ENCODE data around the gene MYO1G. TPM values are rescaled to one million over a fixed set of nuclear protein-coding genes. Genes with fewer than 3 reads are reported as not detected.

The MYO1G gene
- total and polyA plus RNA-seq, 9 of the 15 experiments (the other 6 are each of a cell fraction or from before 2014, with no cell fraction given) = 0.03 to 0.62 (median 0.13) TPM; not detected in 1

DNA sequence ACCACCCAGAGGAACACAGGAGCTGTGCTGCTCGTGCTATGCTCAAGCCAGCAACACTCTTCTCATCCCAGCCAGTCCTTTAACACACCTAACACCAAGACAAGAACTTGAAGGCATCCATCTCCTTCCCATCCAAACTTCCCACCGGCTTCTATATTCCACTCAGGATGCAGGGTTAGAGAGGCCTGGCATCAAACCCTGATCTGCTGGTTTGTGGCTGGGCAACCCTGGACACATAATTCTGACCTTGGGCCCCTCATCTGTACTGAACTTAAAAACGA is 5.6 kb upstream of the MYO1G start:
- H3K9me1 ChIP-seq (ENCODE audit: control insufficient read depth, insufficient read depth, low read length) = no peaks in the 10 kb centered on the region
- peaks cover 24% of the 10 kb centered on the region for H4K20me1 ChIP-seq (replicated peaks; ENCODE audit: control insufficient read depth, insufficient read depth, low read length)
- ATAC-seq = no peak
- H3K9me3 ChIP-seq (replicated peaks; ENCODE audit: control insufficient read depth, insufficient read depth, low read depth, low read length) = no peaks in the 10 kb centered on the region; the same call in 1 of the 2 replicates
- POLR2A ChIA-PET = interaction anchor here (0.6 to 7.4 kb wide), 15 partner anchors 11 to 401 kb away, joined by 3 to 141 read pairs (median 3); partner anchors contain the start of genes CCM2 and TBRG4
- H3K9ac ChIP-seq (ENCODE audit: insufficient read depth in 1 of 2, low read depth in 2 of 2, low read length in 2 of 2) = peak overlapping the region; percentile 86 to 99; a peak in 3 of 4 replicates
- CTCF ChIA-PET (ENCODE audit: low intra/inter-chr PET ratio) = no interaction called here
- peaks cover 53% of the 10 kb centered on the region for H3K79me2 ChIP-seq (ENCODE audit: control insufficient read depth, insufficient read depth, low read length)
- H3K4me1 ChIP-seq (replicated peaks in 1 of 2; ENCODE audit: control insufficient read depth in 2 of 2, insufficient read depth in 2 of 2, low read length in 2 of 2) = peaks cover 22 to 32% of the 10 kb centered on the region in 2 experiments; a peak in 4 of 5 replicates
- FAIRE-seq = no peak
- H3K27ac ChIP-seq (ENCODE audit: extremely low read depth, low read depth, low read length) = peak overlapping the region; percentile 40
- intact Hi-C loops (cut with micrococcal nuclease) = no loop called here
- no peaks in the 10 kb centered on the region for H3K27me3 ChIP-seq (ENCODE audit: control insufficient read depth in 2 of 2, insufficient read depth in 2 of 2, low read length in 2 of 2)
- 2% methylated on average over 3 of the region's 3 CpGs for WGBS (ENCODE audit: insufficient coverage, low coverage, missing lambda C conversion rate)
- no peak for DNase-seq (ENCODE audit: extremely low read depth in 1 of 4, low spot score in 3 of 4)
- no peak overlapping the region for H2AFZ ChIP-seq (ENCODE audit: low read depth, low read length)
- no TSS peak for BruUV-seq (replicated peaks)
- H3K4me2 ChIP-seq (ENCODE audit: insufficient read depth, low read length) = peak overlapping the region; percentile 100
- in situ Hi-C loops (cut with MboI) = no loop called here
- H3K36me3 ChIP-seq (ENCODE audit: control insufficient read depth, insufficient read depth, low read length) = peaks cover 62% of the 10 kb centered on the region
- TF ChIP-seq RBFOX2 (IDR thresholded peaks at IDR 0.05; ENCODE audit: low read depth, low read length) = peak; percentile 36
- TF ChIP-seq FOXK2 (conservative IDR thresholded peaks at IDR 0.05 in 1 of 2, IDR thresholded peaks at IDR 0.05 in 1 of 2; ENCODE audit: low read depth in 2 of 2) = no peak
- TF ChIP-seq ZNF778 (CRISPR knock-in tag; IDR thresholded peaks at IDR 0.05) = no peak
- peak; percentile 20; the same call in 1 of the 2 replicates for TF ChIP-seq POLR2AphosphoS5 (IDR thresholded peaks at IDR 0.05; ENCODE audit: control insufficient read depth, insufficient read depth, low read depth, low read length)
- TF ChIP-seq SOX6 (IDR thresholded peaks at IDR 0.05) = no peak
- TF ChIP-seq GABPA (tag; conservative IDR thresholded peaks at IDR 0.05; ENCODE audit: low read depth) = no peak
- TF ChIP-seq ZNF507 (tag; conservative IDR thresholded peaks at IDR 0.05) = no peak
- no peak for TF ChIP-seq ZNF785 (CRISPR knock-in tag; IDR thresholded peaks at IDR 0.05)
- 0 out of 2 replicates have a peak, but pooled peaks have one; percentile 50 for TF ChIP-seq POLR2A (conservative IDR thresholded peaks at IDR 0.05)
- no peak for TF ChIP-seq POLR2G (IDR thresholded peaks at IDR 0.05; ENCODE audit: low read depth, low read length)
- H3K4me3 ChIP-seq = peak overlapping the region; percentile 98
